GM21528 (cell line): ENCODE results near the gene LOXL3.
"Not testable (repeated sequence)": the region's sequence is repeated elsewhere in the genome, so short reads cannot be mapped to it uniquely, and the experiment has no call there.

ENCODE experiments used
- ATAC-seq: cut with Tn5 transposase; IDR thresholded peaks from one replicate; pipeline ENCODE4 v1.9.1; 2021; ENCODE audit warnings: mild to moderate bottlenecking, moderate library complexity; ENCODE audit not compliant: unreplicated experiment, low FRiP score

The LOXL3 gene

GRCh38 chr2:74497777-74498499 lies 55.8 kb downstream of the LOXL3 start:
- ATAC-seq: no peak

- ATAC-seq: no peak
Observed at GRCh38 chr2:74496997-74497776, 56.6 kb downstream of the LOXL3 start.

- ATAC-seq: no peak
Observed at GRCh38 chr2:74495440-74495839, 58.3 kb downstream of the LOXL3 start.

- ATAC-seq: no peak
Observed at GRCh38 chr2:74493546-74493945, 60.2 kb downstream of the LOXL3 start.

GRCh38 chr2:74491648-74492544 lies 61.8 kb downstream of the LOXL3 start:
- ATAC-seq: no peak

GRCh38 chr2:74489906-74490305 lies 63.8 kb downstream of the LOXL3 start:
- ATAC-seq: no peak

GRCh38 chr2:74488643-74489481 lies 64.9 kb downstream of the LOXL3 start:
- ATAC-seq: no peak

GRCh38 chr2:74486141-74486540 lies 67.6 kb downstream of the LOXL3 start:
- no peak for ATAC-seq

- ATAC-seq: not testable (repeated sequence)
Observed at GRCh38 chr2:74483675-74484164, 70.0 kb downstream of the LOXL3 start.

- ATAC-seq: peak; percentile 90
Observed at GRCh38 chr2:74482801-74483674, 70.7 kb downstream of the LOXL3 start, which contains the start of the genes CCDC142 and TTC31. CCDC142 (minus strand) TSS chr2:74482998; CDS start chr2:74482837, 161 bp downstream. TTC31 (plus strand) TSS chr2:74483081; CDS start chr2:74483096, 15 bp downstream.
